HepG2 (cell line): ENCODE results near the gene PYCR2. TPM values are rescaled to one million over a fixed set of nuclear protein-coding genes. Genes with fewer than 3 reads are reported as not detected.

Source experiments
- BRCA1 ChIP-seq: sonication (generic); formaldehyde crosslinking; IDR thresholded peaks from 2 replicates; pipeline ENCODE4 v1.4.0; 2020; ENCODE audit warnings: missing genetic modification reagents
- DNMT1 ChIP-seq: sonication (generic); formaldehyde crosslinking; IDR thresholded peaks from 2 replicates; pipeline ENCODE4 v1.5.1; 2020; ENCODE audit warnings: mild to moderate bottlenecking, missing genetic modification reagents
- ERF ChIP-seq: IDR thresholded peaks from 2 replicates; pipeline ENCODE4 v1.6.1; 2018; ENCODE audit warnings: missing biosample characterization, missing genetic modification reagents
- GATAD1 ChIP-seq: IDR thresholded peaks from 2 replicates; pipeline ENCODE4 v1.6.1; 2016; ENCODE audit warnings: missing genetic modification reagents, missing compliant biosample characterization
- JDP2 ChIP-seq: sonication (generic); formaldehyde crosslinking; IDR thresholded peaks from 2 replicates; pipeline ENCODE4 v1.8.1; 2022; ENCODE audit warnings: missing genetic modification reagents, borderline replicate concordance
- KDM2A ChIP-seq: sonication (generic); formaldehyde crosslinking; IDR thresholded peaks from 2 replicates; pipeline ENCODE4 v1.4.0; 2020; ENCODE audit warnings: low read depth, missing genetic modification reagents, borderline replicate concordance
- MAF1 ChIP-seq: sonication (generic); formaldehyde crosslinking; IDR thresholded peaks from 2 replicates; pipeline ENCODE4 v1.5.0; 2020; ENCODE audit warnings: missing genetic modification reagents, borderline replicate concordance
- MXI1 ChIP-seq: IDR thresholded peaks from 3 replicates; pipeline ENCODE4 v1.6.1; 2012; ENCODE audit warnings: low read depth, low read length, inconsistent platforms, borderline replicate concordance
- PHF8 ChIP-seq: sonication (generic); formaldehyde crosslinking; IDR thresholded peaks from 2 replicates; pipeline ENCODE4 v1.5.0; 2020; ENCODE audit warnings: missing genetic modification reagents
- RFX1 ChIP-seq: fragments of 450-650 bp; IDR thresholded peaks from 2 replicates; pipeline ENCODE4 v1.6.1; 2017
- SRSF4 ChIP-seq: fragments of 200-400 bp; formaldehyde crosslinking; IDR thresholded peaks from one replicate; pipeline ENCODE4 v1.6.1; 2018; ENCODE audit warnings: mild to moderate bottlenecking, low read depth, low read length, moderate library complexity; ENCODE audit not compliant: poor library complexity, severe bottlenecking
- TARDBP ChIP-seq: sonication (generic); formaldehyde crosslinking; IDR thresholded peaks from 2 replicates; pipeline ENCODE4 v1.8.0; 2022; ENCODE audit warnings: mild to moderate bottlenecking, missing genetic modification reagents
- ZFP82 ChIP-seq: sonication (generic); formaldehyde crosslinking; IDR thresholded peaks from 2 replicates; pipeline ENCODE4 v1.5.1; 2020; ENCODE audit warnings: mild to moderate bottlenecking, missing genetic modification reagents, borderline replicate concordance
- ZNF329 ChIP-seq: sonication (generic); formaldehyde crosslinking; IDR thresholded peaks from 2 replicates; pipeline ENCODE4 v1.9.0; 2021; ENCODE audit warnings: low read depth, mild to moderate bottlenecking, missing genetic modification reagents
- ZNF615 ChIP-seq: sonication (generic); formaldehyde crosslinking; IDR thresholded peaks from 2 replicates; pipeline ENCODE4 v1.5.0; 2020; ENCODE audit warnings: mild to moderate bottlenecking, missing genetic modification reagents, borderline replicate concordance
- polyA plus RNA-seq, 8 experiments: library from polyadenylated mRNA; depleted of rRNA in 3 of 8; stranded (reverse) in 7 of 8; unstranded in 1 of 8; fragments of >200 nt; fragmentation: Illumina TruSeq in 4 of 8; extraction: Trizol in 4 of 8; gene quantifications; 2 replicates each; pipeline versions ENCODE4 v1.2.1 to v1.2.3, GENCODE V29; 2011 to 2016; ENCODE audit warnings: low read depth in 4 of 8, missing spikeins in 1 of 8, mixed read lengths in 1 of 8; ENCODE audit not compliant: insufficient read depth in 1 of 8
- total RNA-seq, 5 experiments: library from RNA; depleted of rRNA; stranded (reverse); fragments of >200 nt; fragmentation: Illumina TruSeq; extraction: Trizol; gene quantifications; 2 replicates each; pipeline ENCODE4 v1.2.3, GENCODE V29; 2016; ENCODE audit warnings: low read depth in 1 of 5
- TF ChIP-seq, protein P1 (sequence below): sonication (generic); formaldehyde crosslinking; conservative IDR thresholded peaks from 2 replicates; pipeline ENCODE4 v1.5.0; 2020; ENCODE audit warnings: missing genetic modification reagents
- TF ChIP-seq, protein P2 (sequence below), 2 experiments: fragments of 450-650 bp in 1 of 2; sonication (generic) in 1 of 2; formaldehyde crosslinking; IDR thresholded peaks; 2 replicates each; pipeline versions ENCODE4 v1.5.0 to v1.8.0; 2020 to 2022; ENCODE audit warnings: mild to moderate bottlenecking in 1 of 2, missing genetic modification reagents in 1 of 2
- TF ChIP-seq, protein P3 (sequence below): sonication (generic); formaldehyde crosslinking; IDR thresholded peaks from 2 replicates; pipeline ENCODE4 v1.4.0; 2020; ENCODE audit warnings: missing genetic modification reagents
- TF ChIP-seq, protein P4 (sequence below): sonication (generic); formaldehyde crosslinking; IDR thresholded peaks from 2 replicates; pipeline ENCODE4 v1.8.0; 2022; ENCODE audit warnings: mild to moderate bottlenecking, missing genetic modification reagents, borderline replicate concordance
- TF ChIP-seq, protein P5 (sequence below): sonication (generic); formaldehyde crosslinking; IDR thresholded peaks from 2 replicates; pipeline ENCODE4 v1.8.1; 2022; ENCODE audit warnings: mild to moderate bottlenecking, missing genetic modification reagents

Gene PYCR2
- total and polyA plus RNA-seq, 2 of the 13 experiments (the other 11 are each of a cell fraction or from before 2014, with no cell fraction given) = 47.2 to 47.8 TPM

DNA sequence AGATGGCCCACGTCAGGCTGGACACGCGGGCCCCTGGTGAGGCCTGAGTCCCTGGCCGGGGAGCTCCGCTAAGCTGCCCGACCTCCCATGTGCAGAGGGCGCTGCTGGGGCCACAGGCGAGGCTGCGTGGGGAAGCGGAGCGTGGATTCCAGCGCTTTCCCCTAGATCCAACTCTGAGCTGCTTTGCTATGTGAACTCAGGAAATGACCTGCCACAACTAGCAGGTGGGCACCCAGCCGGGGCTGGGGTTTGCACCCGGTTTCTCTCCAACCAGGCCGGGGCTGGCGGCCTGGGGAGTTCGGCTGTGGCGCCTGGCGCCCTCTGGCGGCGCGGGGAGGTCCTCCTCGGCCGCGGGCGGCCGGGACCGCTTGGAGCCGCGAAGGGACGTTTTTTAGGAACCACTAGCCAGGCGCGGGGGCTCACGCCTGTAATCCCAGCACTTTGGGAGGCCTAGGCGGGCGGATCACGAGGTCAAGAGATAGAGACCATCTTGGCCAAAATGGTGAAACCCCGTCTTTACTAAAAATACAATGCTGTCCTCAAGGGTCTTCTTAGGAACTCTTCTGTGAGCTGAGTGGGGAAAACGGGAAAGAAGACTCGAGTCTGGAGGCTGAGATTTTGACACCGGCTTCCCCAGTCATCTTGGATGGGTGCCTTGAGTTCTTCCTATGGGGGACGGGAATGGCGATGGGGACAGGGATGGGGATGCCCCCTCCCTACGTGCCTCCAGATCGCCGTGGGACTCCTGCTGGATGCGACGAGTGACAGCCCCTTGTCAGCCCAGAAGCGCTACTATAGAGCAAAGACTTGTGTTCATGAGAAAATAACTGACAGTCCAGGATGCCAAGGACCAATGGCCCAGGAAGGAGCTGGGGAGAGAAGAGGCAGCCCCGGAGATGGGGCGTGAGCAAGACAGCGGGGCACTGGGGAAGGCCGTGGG, 12.6 kb downstream of the PYCR2 start (continued):
- TF ChIP-seq, protein P1, sequence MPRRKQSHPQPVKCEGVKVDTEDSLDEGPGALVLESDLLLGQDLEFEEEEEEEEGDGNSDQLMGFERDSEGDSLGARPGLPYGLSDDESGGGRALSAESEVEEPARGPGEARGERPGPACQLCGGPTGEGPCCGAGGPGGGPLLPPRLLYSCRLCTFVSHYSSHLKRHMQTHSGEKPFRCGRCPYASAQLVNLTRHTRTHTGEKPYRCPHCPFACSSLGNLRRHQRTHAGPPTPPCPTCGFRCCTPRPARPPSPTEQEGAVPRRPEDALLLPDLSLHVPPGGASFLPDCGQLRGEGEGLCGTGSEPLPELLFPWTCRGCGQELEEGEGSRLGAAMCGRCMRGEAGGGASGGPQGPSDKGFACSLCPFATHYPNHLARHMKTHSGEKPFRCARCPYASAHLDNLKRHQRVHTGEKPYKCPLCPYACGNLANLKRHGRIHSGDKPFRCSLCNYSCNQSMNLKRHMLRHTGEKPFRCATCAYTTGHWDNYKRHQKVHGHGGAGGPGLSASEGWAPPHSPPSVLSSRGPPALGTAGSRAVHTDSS (CRISPR knock-in tag) = no peak
- TF ChIP-seq ZFP82 (CRISPR knock-in tag) (no peak), DNMT1 (CRISPR knock-in tag) (no peak), MAF1 (CRISPR knock-in tag) (no peak), PHF8 (CRISPR knock-in tag) (no peak), KDM2A (CRISPR knock-in tag) (no peak; the same call in 1 of the 2 replicates), TARDBP (CRISPR knock-in tag) (no peak), GATAD1 (CRISPR knock-in tag) (no peak), BRCA1 (CRISPR knock-in tag) (0 out of 2 replicates have a peak, but pooled peaks have one; percentile 52), MXI1 (no peak; the same call in 2 of the 3 replicates), RFX1 (no peak), ERF (no peak), ZNF615 (CRISPR knock-in tag) (no peak), SRSF4 (no peak), ZNF329 (no peak), JDP2 (CRISPR knock-in tag) (no peak)
- TF ChIP-seq, protein P2, sequence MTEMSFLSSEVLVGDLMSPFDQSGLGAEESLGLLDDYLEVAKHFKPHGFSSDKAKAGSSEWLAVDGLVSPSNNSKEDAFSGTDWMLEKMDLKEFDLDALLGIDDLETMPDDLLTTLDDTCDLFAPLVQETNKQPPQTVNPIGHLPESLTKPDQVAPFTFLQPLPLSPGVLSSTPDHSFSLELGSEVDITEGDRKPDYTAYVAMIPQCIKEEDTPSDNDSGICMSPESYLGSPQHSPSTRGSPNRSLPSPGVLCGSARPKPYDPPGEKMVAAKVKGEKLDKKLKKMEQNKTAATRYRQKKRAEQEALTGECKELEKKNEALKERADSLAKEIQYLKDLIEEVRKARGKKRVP (CRISPR knock-in tag; IDR thresholded peaks at IDR 0.05) = no peak
- TF ChIP-seq, protein P3, sequence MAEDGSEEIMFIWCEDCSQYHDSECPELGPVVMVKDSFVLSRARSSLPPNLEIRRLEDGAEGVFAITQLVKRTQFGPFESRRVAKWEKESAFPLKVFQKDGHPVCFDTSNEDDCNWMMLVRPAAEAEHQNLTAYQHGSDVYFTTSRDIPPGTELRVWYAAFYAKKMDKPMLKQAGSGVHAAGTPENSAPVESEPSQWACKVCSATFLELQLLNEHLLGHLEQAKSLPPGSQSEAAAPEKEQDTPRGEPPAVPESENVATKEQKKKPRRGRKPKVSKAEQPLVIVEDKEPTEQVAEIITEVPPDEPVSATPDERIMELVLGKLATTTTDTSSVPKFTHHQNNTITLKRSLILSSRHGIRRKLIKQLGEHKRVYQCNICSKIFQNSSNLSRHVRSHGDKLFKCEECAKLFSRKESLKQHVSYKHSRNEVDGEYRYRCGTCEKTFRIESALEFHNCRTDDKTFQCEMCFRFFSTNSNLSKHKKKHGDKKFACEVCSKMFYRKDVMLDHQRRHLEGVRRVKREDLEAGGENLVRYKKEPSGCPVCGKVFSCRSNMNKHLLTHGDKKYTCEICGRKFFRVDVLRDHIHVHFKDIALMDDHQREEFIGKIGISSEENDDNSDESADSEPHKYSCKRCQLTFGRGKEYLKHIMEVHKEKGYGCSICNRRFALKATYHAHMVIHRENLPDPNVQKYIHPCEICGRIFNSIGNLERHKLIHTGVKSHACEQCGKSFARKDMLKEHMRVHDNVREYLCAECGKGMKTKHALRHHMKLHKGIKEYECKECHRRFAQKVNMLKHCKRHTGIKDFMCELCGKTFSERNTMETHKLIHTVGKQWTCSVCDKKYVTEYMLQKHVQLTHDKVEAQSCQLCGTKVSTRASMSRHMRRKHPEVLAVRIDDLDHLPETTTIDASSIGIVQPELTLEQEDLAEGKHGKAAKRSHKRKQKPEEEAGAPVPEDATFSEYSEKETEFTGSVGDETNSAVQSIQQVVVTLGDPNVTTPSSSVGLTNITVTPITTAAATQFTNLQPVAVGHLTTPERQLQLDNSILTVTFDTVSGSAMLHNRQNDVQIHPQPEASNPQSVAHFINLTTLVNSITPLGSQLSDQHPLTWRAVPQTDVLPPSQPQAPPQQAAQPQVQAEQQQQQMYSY (CRISPR knock-in tag) = no peak
- TF ChIP-seq, protein P4, sequence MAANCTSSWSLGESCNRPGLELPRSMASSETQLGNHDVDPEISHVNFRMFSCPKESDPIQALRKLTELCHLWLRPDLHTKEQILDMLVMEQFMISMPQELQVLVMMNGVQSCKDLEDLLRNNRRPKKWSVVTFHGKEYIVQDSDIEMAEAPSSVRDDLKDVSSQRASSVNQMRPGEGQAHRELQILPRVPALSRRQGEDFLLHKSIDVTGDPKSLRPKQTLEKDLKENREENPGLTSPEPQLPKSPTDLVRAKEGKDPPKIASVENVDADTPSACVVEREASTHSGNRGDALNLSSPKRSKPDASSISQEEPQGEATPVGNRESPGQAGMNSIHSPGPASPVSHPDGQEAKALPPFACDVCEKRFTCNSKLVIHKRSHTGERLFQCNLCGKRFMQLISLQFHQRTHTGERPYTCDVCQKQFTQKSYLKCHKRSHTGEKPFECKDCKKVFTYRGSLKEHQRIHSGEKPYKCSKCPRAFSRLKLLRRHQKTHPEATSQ (CRISPR knock-in tag) = no peak
- TF ChIP-seq, protein P5, sequence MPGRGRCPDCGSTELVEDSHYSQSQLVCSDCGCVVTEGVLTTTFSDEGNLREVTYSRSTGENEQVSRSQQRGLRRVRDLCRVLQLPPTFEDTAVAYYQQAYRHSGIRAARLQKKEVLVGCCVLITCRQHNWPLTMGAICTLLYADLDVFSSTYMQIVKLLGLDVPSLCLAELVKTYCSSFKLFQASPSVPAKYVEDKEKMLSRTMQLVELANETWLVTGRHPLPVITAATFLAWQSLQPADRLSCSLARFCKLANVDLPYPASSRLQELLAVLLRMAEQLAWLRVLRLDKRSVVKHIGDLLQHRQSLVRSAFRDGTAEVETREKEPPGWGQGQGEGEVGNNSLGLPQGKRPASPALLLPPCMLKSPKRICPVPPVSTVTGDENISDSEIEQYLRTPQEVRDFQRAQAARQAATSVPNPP = no peak
